Measurements from ENCODE around the gene TMEM81.

Gene TMEM81

GRCh38 chr1:205056188-205056611 is 28.1 kb downstream of the TMEM81 start:
- H3K4me2 ChIP-seq (ENCODE audit: low read length): no peak overlapping the region
- TF ChIP-seq CTCF (IDR thresholded peaks at IDR 0.05; ENCODE audit: low read depth, low read length, poor library complexity, severe bottlenecking): no peak
- TF ChIP-seq EZH2phosphoT487 (IDR thresholded peaks at IDR 0.05; ENCODE audit: borderline replicate concordance, low read length): no peak

GRCh38 chr1:205054013-205054412 is 30.2 kb downstream of the TMEM81 start:
- H3K27me3 ChIP-seq (ENCODE audit: control insufficient read depth, low read length): peaks cover 9% of the 10 kb centered on the region; the same call in 1 of the 2 replicates
- no peak overlapping the region for H3K4me3 ChIP-seq (ENCODE audit: low read length)
- H3K27ac ChIP-seq (ENCODE audit: low read depth, low read length): no peak overlapping the region
- no peak overlapping the region for H3K4me2 ChIP-seq (ENCODE audit: low read length)
- H3K4me1 ChIP-seq (ENCODE audit: control insufficient read depth, low read length): no peaks in the 10 kb centered on the region
- no peaks in the 10 kb centered on the region for H3K9me2 ChIP-seq (replicated peaks; ENCODE audit: control insufficient read depth, low read length)
- H3K79me2 ChIP-seq (ENCODE audit: control insufficient read depth, low read length): no peaks in the 10 kb centered on the region
- no peak for TF ChIP-seq EZH2phosphoT487 (IDR thresholded peaks at IDR 0.05; ENCODE audit: borderline replicate concordance, low read length)
- no peak for TF ChIP-seq CTCF (IDR thresholded peaks at IDR 0.05; ENCODE audit: low read depth, low read length, poor library complexity, severe bottlenecking)
- H3F3A ChIP-seq (ENCODE audit: control insufficient read depth, insufficient read depth): no peaks in the 10 kb centered on the region
- H4K20me1 ChIP-seq (ENCODE audit: control insufficient read depth, insufficient read depth, low read depth, low read length): no peaks in the 10 kb centered on the region
- H3K9me3 ChIP-seq (ENCODE audit: control insufficient read depth, insufficient read depth, low read length): no peaks in the 10 kb centered on the region
- H3K36me3 ChIP-seq (ENCODE audit: control insufficient read depth, low read length): no peaks in the 10 kb centered on the region

More at GRCh38 chr1:205056188-205056611, 28.1 kb downstream of the TMEM81 start:
- Histone ChIP-seq H3K36me3 (ENCODE audit: control insufficient read depth, low read length) (no peaks in the 10 kb centered on the region), H3K27me3 (ENCODE audit: control insufficient read depth, low read length) (0 out of 2 replicates have a peak, but pooled peaks cover 5% of the 10 kb centered on the region), H3K4me1 (ENCODE audit: control insufficient read depth, low read length) (no peaks in the 10 kb centered on the region), H3K9me3 (ENCODE audit: control insufficient read depth, insufficient read depth, low read length) (no peaks in the 10 kb centered on the region), H3K79me2 (ENCODE audit: control insufficient read depth, low read length) (no peaks in the 10 kb centered on the region), H4K20me1 (ENCODE audit: control insufficient read depth, insufficient read depth, low read depth, low read length) (no peaks in the 10 kb centered on the region), H3K9me2 (replicated peaks; ENCODE audit: control insufficient read depth, low read length) (no peaks in the 10 kb centered on the region), H3F3A (ENCODE audit: control insufficient read depth, insufficient read depth) (no peaks in the 10 kb centered on the region), H3K4me3 (ENCODE audit: low read length) (no peak overlapping the region), H3K27ac (ENCODE audit: low read depth, low read length) (no peak overlapping the region)

GRCh38 chr1:205053296-205053695 is 31.0 kb downstream of the TMEM81 start:
- H3K9me2 ChIP-seq (replicated peaks; ENCODE audit: control insufficient read depth, low read length): no peaks in the 10 kb centered on the region
- no peak overlapping the region for H3K4me3 ChIP-seq (ENCODE audit: low read length)
- H3K79me2 ChIP-seq (ENCODE audit: control insufficient read depth, low read length): no peaks in the 10 kb centered on the region
- no peaks in the 10 kb centered on the region for H3K4me1 ChIP-seq (ENCODE audit: control insufficient read depth, low read length)
- TF ChIP-seq CTCF (IDR thresholded peaks at IDR 0.05; ENCODE audit: low read depth, low read length, poor library complexity, severe bottlenecking) (no peak), EZH2phosphoT487 (IDR thresholded peaks at IDR 0.05; ENCODE audit: borderline replicate concordance, low read length) (no peak)
- no peaks in the 10 kb centered on the region for H3K9me3 ChIP-seq (ENCODE audit: control insufficient read depth, insufficient read depth, low read length)
- no peaks in the 10 kb centered on the region for H3F3A ChIP-seq (ENCODE audit: control insufficient read depth, insufficient read depth)
- no peaks in the 10 kb centered on the region for H3K36me3 ChIP-seq (ENCODE audit: control insufficient read depth, low read length)
- H3K4me2 ChIP-seq (ENCODE audit: low read length): no peak overlapping the region
- no peaks in the 10 kb centered on the region for H4K20me1 ChIP-seq (ENCODE audit: control insufficient read depth, insufficient read depth, low read depth, low read length)
- peaks cover 9% of the 10 kb centered on the region; the same call in 1 of the 2 replicates for H3K27me3 ChIP-seq (ENCODE audit: control insufficient read depth, low read length)
- no peak overlapping the region for H3K27ac ChIP-seq (ENCODE audit: low read depth, low read length)
